Mammary epithelial cell (primary cell): ENCODE results near the gene FILIP1.

Source experiments
- EZH2 ChIP-seq: IDR thresholded peaks from 2 replicates; pipeline ENCODE4 v1.6.1; 2012; ENCODE audit warnings: low read length, inconsistent platforms, borderline replicate concordance
- TF ChIP-seq, protein P1 (sequence below), 2 donors: IDR thresholded peaks in 1 of 2; conservative IDR thresholded peaks in 1 of 2; 2 replicates each; pipeline ENCODE4 v1.5.1; 2011 to 2012; ENCODE audit warnings: inconsistent platforms in 2 of 2, low read length in 2 of 2, mild to moderate bottlenecking in 2 of 2, control low read depth in 1 of 2, low read depth in 1 of 2; ENCODE audit not compliant: insufficient read depth in 1 of 2; ENCODE audit errors: extremely low read depth in 1 of 2

DNA sequence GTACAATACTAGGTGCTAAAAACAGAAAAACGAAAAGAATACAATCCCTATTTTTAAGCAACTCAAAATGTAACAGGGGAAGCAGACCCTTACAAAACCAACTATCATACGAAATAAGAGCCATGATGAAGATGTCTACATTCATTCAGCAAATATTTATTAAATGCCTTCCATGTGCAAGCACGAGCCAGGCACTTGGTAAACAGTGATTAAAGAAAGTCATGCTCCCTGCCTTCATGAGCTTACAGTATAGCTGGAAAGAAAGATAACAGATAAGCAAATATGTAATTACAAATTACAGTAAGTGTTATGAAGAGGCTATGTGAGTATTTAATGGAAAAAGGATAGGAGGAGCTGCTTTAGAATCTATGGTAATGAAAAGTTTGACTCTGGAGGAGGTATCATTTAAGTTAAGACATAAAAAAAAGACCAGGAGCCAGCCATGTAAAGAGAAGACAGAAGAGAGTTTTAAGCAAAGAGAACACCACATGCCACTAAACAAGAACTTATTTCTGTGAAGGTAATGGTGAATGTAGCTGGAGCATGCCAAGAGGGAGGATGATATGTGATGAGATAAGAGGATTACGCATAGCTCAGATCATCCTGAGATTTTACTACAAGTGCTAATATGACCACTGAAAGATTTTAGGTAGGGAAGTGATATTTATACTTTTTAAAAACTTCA, 230.7 kb downstream of the FILIP1 start:
- TF ChIP-seq, protein P1, sequence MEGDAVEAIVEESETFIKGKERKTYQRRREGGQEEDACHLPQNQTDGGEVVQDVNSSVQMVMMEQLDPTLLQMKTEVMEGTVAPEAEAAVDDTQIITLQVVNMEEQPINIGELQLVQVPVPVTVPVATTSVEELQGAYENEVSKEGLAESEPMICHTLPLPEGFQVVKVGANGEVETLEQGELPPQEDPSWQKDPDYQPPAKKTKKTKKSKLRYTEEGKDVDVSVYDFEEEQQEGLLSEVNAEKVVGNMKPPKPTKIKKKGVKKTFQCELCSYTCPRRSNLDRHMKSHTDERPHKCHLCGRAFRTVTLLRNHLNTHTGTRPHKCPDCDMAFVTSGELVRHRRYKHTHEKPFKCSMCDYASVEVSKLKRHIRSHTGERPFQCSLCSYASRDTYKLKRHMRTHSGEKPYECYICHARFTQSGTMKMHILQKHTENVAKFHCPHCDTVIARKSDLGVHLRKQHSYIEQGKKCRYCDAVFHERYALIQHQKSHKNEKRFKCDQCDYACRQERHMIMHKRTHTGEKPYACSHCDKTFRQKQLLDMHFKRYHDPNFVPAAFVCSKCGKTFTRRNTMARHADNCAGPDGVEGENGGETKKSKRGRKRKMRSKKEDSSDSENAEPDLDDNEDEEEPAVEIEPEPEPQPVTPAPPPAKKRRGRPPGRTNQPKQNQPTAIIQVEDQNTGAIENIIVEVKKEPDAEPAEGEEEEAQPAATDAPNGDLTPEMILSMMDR (conservative IDR thresholded peaks at IDR 0.05 in 1 of 2, IDR thresholded peaks at IDR 0.05 in 1 of 2; ENCODE audit: extremely low read depth in 1 of 2, insufficient read depth in 1 of 2, low read depth in 1 of 2, low read length in 2 of 2), result no peak
- no peak for TF ChIP-seq EZH2
